ENCODE measurements around the gene SYAP1.
"Not testable (repeated sequence)": the region's sequence is repeated elsewhere in the genome, so short reads cannot be mapped to it uniquely, and the experiment has no call there.

SYAP1 gene

GRCh38 chrX:16725072-16725471 lies 5.7 kb downstream of the SYAP1 start:
- DNase-seq = no peak

DNA sequence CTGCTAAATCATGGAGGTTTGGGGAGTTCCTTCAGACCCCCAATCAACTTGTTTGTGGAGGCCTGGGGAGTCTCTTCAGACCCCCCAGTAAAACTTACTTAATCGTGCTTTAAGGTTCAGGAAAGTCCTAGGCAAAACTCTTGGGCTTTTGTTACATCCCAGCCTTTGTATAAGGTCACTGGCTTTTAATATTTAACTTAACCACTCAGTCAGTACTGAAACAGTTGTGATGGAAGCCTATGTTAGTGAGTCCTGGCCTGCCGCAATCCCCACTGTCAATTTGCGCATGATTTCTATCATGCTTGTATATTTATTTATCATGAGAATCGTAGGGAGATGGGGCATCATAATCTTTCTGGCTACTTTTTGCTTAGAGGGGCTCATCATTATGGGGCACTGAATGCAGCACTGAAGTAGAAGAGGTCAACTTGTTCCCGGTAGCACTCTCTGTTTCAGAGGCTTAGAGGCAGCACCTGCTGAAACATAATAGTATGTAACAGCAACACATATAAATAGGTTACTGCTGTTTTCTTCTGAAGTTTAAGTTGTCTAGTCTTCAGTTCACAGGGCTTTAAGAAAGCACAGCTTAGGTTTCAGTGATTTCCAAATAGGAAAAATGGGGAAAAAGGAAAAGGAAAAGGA lies 7.1 kb downstream of the SYAP1 start:
- DNase-seq = not testable (repeated sequence)

DNA sequence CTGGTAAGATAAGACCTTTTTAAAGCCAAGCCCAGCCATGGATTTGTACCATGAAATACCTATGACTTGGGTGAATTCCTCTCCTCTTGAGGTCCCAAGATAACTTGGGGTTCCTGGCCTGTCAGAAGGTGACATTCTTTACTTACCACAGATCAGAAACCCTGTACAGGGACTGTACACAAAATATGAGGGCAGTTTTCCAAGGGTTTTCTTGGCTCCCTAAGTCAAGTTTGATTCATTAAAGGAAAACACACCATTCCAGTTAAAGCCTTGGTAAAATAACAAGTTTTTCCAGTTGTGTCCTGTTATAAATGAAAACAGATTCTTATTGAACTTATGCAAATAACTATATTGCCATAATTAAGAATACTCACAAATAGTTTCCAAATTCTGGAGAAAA lies 8.2 kb downstream of the SYAP1 start:
- no peak for DNase-seq

DNA sequence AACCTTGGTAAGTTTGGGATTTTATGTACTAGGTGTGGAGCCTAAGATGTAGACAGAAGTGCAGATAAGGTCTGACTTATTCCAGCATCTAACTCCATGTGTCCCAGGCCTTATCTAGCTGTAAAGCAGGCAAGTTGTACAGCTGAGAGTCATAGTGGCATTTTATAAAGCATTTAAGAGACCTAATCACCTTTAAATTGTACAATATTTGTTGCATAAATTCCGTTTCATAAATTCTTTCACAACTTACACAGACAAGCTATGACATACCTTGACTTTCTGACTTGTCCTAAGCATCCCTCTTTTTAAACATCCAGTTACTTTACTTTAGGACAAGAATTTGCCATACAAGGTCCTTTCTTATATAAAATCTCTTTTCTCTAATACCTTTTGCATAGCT lies 11.0 kb downstream of the SYAP1 start:
- DNase-seq = no peak

GRCh38 chrX:16733013-16733412 lies 13.6 kb downstream of the SYAP1 start:
- DNase-seq = no peak

- DNase-seq = no peak
Observed at GRCh38 chrX:16737024-16737423, 17.6 kb downstream of the SYAP1 start.

GRCh38 chrX:16739574-16739973 lies 20.2 kb downstream of the SYAP1 start:
- DNase-seq = no peak

DNA sequence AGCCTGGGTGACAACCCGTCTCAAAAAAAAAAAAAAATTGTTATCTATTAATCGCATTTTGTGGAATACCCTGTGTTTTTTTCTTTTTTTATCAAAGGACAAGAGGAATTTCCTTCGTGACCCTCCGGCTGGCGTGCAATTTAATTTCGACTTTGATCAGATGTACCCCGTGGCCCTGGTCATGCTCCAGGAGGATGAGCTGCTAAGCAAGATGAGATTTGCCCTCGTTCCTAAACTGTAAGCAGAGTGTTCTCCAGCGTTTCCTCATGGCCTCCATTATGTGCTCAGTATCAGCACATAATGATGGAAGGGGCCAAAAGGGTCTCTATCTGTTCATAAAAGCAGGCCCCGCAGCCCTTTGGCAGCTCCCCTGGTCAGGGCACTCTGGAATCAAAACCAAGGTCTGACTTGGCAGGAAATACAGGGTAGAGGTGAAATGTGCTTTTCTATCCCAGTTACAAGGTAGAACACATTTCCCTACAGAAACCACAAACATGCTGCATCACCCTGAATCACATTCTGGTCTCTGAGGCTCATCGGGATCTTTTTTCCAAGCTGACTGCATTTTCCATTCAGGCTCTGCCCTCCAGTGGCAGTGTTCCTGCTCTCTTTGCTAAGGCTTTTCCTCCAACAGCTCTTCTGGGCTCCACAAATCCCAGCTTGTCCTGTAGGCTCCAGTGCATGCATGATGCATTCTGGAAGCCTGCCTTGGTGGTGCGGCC lies 24.4 kb downstream of the SYAP1 start:
- no peak for DNase-seq

DNA sequence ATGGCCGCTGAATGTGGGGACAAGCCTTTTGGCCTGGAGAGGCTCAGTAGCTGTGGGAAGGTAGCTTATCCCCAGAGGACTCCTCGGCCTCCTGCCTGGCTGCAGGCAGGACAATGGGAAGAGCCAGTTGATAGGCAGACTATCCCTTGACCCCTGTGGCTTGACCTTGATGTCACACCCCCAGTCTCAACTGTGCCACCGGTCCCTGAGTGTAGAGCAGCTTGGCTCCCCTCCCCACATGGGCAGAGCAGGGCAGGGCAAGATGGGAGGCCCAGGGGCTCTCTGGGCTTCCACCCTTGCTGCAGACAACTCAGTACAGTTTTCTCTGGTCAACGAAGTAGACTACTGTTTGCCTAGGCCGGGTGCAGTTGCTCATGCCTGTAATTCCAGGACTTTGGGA lies 25.7 kb downstream of the SYAP1 start:
- DNase-seq = no peak

DNA sequence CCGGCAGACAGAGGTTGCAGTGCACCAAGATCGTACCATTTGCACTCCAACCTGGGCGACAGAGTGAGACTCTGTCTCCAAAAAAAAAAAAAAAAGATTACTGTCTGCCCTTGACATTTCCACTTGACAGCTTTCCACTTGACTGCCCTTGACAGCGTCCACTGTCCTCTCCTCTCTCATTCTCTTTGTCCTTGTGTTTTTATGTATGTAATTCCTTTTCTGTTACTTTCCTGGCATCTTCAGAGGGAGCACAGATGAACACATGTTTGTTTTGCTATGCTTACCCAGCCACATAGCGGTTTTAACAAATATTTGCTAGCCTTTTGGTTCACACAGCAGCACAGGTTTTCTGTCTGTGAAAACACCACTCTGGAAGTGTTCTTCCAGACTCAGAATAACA lies 26.2 kb downstream of the SYAP1 start:
- no peak for DNase-seq

DNA sequence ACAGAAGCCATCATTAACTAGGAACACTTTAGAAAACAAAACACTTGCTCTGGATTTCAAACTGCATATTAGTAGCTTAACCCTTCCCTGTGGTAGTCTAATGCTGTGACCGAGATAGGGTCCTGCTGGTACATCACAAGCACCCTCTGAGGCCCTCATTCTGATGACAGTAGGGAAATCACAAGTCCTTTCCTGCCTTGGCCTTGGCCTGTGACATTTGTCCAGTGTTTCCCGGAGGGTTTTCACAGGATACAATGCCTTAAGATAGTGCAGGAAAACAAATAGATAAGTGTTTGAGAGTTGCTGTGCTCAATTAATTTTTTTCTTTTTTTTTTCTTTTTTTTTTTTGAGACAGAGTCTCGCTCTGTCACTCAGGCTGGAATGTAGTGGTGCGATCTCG lies 29.0 kb downstream of the SYAP1 start:
- DNase-seq = no peak

DNA sequence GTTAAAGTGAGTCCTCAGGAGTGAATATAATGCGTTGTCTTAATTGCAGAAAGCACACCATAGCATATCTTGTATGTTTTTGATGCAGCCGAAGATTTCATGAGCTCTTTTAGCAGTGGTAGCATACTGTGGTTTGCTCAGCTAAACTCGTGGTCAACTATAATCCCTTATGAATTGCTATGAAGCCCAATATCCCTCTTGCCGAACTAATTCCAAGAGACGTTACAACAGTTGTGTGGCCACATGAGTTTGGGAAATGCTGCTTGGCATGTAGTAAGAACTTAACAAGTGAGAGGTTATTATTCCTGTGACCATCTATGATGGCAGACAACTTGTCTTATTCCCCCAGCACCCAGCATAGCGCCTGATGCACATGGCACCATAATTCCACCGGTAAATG lies 30.7 kb downstream of the SYAP1 start:
- no peak for DNase-seq

DNA sequence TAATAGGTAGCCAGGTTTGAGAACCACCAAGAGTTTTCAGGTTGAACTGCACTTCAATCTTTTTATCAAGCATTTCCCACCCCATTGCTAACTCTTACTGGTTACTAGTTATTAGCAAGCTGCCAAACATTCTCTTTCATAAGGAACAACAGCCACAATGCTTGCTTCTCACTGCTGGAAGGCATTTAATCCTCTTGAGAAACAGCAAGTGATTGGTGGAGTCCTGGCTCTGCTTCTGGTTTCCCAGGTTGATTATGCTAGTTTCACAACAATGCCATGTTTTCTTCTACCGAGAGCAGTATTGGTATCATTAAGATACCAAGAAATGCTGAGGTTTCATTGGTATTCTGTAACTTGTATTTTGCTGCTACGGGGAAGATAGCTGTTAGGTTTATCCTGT lies 34.6 kb downstream of the SYAP1 start:
- no peak for DNase-seq

DNA sequence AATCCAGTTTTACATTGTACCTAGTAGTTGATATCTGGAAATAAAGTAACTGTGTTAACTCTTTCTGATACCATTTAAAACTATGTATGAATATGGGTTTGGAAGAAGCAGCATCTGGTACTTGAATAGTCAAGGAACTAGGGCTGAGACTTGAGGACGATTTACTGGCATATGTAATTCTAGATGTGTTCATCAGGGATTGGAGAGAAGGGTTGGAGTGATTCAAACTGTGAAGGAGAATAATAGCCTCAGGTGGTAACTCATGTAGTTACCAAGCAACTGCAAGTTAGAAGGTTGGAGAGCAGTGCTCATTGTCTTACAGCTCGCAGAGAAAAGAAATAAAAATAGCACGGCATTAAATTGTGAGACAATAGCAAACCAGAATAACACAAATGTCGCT lies 37.3 kb downstream of the SYAP1 start:
- DNase-seq = no peak

DNA sequence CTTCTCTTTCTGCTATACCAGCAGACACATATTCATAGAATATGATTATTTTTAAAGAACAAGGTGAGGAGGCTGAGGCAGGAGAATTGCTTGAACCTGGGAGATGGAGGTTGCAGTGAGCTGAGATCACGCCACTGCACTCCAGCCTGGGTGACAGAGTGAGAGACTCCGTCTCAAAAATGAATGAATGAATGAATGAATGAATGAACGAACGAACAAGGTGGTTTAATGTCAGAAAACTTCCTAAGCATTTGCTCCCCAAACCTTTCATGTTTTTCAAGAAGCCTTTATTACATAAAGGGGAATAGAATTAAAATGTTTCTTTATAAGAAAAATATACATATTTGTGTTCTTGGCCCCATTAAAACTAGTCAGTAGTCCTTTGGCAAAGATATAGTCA lies 42.1 kb downstream of the SYAP1 start:
- DNase-seq = not testable (repeated sequence)

GRCh38 chrX:16762579-16762978 lies 43.2 kb downstream of the SYAP1 start:
- DNase-seq = no peak

DNA sequence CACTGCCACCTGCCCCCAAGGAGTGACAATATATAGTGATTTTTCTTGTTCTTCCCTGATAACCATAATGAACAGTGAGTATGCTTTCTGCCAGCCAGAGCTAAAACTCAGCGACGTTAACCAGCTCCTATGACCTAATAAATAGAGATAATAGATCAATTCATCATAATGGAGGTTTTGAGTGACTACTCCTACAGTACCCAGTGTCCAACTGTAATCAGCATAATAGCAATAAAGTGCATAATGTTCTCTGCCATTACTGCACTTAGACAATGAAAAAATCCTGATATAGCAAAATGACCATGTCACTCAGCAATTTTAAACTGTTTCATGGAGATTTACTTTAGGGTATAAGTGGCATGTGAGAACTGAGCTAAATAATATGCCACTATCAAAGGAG lies 46.2 kb downstream of the SYAP1 start:
- DNase-seq = no peak

- DNase-seq = no peak
Observed at GRCh38 chrX:16770970-16771482, 51.6 kb downstream of the SYAP1 start.

DNA sequence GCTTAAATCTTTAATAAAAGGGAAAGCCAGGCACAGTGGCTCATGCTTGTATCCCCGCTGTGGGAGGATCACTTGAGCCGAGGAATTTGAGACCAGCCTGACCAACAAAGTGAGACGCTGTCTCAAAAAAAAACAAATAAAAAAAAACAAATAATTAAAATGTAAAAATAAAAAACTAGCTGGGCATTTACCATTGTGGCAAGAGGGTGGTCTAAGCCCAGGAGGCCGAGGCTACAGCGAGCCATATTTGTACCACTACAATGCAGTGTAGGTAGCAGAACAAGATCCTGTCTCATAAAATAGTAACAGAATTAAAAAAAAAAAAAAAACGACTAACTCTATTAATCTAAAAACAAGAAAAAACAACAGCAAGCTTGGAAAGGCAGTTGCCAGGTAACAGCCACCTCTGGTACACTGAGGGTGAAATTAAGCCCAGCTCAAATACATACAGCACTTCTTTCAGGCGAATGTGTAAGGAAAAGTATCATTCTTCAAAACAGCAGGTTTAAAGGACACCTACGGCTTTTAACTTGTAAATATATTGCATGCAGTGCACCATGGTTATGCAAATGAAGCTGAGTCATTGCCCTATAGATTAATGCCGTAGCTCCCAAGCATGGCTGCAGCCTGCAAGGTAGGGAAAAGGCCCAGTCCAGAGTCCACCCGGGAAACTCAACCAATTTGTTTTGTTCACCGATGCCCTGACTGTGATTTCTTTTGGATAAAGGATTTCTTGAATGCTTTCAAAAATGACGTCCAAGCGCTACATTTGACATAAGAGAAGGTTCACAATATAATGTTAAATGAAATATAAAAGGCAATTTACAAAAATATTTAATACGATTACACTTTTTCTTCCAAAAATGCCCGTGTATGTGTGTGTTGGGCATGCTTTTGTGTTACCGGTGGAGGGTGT lies 52.3 kb downstream of the SYAP1 start:
- no peak for DNase-seq

DNA sequence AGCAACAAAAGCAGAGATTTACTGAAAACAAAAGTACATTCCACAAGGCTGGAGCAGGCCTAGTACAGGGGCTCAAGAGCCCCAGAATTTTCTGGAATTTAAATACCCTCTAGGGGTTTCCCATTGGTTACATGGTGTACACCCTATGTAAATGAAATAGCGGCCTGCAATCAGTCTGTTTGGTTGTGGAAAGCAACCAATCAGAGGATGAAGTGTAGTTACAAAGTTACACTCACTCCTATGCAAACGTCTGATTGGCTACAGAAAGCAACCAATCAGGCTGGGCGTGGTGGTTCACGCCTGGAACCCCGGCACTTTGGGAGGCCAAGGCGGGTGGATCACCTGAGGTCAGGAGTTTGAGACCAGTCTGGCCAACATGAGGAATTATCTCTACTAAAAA lies 53.0 kb downstream of the SYAP1 start:
- DNase-seq = no peak

GRCh38 chrX:16774746-16775145 lies 55.3 kb downstream of the SYAP1 start:
- DNase-seq = no peak

- DNase-seq = no peak
Observed at GRCh38 chrX:16778545-16778944, 59.1 kb downstream of the SYAP1 start.

DNA sequence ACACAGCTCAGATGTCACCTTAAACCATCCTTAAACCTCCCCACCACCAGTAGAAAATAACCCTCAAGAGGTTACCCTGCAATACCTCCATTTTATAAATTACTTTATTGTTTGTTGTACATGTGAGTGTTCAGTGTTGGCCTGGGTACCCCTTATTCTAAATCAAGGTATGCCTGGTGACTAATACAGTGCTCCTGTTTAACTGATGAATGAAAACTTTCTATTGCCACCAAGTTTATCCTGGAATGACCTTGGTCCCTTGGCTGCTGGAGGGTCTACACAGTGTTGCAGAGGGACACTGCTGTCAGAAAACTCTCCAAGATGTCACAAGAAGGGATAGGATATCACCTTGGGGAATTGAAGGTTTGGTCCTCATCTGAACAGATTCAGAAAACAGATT lies 59.6 kb downstream of the SYAP1 start:
- DNase-seq = no peak

- not testable (repeated sequence) for DNase-seq
Observed at GRCh38 chrX:16779815-16780214, 60.4 kb downstream of the SYAP1 start.
